UCSD-AML1 (cell line): ENCODE measurements around the gene SPTLC3.
A peak's percentile ranks its signal among the peaks of the same experiment; 100 is the strongest.

Experiments
- DNase-seq: peaks from one replicate; lab custom pipeline; 2025; ENCODE audit not compliant: unreplicated experiment; lab: John Stamatoyannopoulos, UW

The SPTLC3 gene

DNA sequence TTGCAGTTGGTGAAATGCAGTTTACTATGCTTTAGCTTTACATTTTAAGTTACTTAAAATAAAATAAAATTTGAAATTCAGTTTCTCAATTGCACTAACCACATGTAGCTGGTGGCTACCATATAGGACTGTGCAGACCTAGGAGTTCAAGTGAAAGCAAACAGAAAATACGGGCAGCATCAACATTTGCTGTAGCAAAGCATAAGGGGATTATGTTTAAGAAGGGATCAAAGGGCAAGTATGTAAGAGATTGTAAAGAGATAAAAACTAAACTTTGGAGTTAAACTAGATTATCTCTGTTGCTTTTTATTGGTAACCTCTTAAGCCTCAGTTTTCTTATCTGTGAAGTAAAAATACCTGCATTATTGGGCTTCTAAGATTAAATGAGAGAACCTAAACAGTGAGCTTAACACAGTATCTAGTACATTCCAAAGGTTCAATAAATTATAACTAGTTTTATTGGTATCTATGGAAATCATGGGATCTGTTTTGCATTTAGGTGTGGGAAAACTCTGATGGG lies 81.2 kb downstream of the SPTLC3 start:
- no peak for DNase-seq

DNA sequence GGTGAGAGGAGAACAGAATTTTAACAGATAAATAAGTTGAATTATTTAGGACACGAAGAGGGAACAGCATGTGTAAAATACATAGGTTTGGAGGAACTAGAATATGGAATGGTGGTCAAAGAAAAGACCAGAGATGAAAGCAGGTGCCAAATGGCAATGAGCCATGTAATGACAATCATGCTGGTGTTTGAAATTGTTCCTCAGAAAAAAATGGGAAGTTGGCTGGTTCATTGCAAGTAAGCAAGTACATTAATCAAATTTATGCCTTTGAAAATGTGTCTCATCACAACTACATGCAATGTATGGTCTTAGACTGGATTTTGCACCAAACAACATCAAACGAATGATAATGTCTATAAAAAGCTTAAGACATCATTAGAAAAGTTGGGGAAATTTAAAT lies 83.3 kb downstream of the SPTLC3 start:
- no peak for DNase-seq

DNA sequence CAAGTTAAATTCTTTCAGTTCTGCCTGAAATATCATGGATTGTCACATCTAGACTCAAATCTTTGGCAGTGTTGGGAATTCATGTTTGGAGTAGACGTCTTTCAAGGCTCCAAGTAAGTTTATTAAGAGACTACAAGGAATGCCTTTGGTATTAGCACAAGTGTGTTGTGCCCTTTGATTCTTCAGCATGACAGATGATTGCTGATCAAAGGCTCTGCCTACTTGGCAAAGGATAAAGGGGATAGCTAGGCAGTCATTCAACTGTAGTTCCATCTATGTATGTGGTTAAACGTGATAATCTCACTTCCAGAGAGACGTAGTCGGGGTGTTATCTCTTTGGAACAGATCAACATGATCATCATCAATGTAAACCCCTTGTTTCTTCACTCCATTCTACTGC lies 86.2 kb downstream of the SPTLC3 start:
- DNase-seq = no peak

DNA sequence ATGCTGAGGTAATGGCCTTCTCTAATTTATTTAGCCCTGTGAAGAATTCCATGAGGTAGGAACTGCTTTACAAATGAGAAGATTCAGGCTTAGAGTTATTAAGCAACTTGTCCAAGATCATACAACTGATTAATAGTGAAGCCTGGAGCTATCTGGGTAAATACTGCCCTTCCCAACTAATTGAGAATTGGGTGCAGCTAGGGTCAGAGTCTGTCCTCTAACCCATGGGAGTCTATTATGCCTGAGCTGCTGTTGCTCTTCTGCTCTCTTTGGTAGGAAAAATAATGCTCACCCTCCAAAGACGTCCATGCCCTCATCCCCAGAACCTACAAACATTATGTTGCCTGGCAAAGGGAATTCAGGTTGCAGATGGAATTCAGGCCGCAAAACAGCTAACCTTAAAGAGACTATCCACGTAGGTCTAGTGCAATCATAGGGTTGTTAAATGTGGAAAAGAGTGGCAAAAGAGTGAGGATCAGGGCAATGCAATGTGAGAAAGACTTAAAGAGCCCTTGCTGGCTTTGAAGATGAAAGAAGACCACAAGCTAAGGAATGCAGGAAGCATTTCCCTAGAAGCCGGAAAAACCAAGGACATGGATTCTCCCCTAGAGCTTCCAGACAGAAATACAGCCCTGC lies 90.1 kb downstream of the SPTLC3 start:
- no peak for DNase-seq

DNA sequence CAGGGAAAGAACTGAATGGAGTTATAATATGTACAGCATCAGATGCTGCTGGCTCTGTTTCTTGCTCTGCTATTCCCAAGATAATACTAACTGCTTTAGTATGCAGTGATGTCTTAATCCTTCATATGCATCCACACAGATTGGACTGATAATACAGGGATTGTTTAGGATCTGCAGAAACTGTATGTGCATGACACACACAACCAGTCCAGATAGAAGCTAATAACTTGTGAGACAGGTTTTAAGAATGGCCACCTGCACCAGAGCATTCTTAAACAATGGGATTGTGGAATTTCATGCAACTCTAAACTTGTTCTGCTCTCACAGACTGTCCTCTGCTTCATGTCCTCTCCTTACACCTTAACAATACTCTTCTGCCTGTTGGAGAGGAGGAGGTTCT lies 90.9 kb downstream of the SPTLC3 start:
- DNase-seq = no peak

DNA sequence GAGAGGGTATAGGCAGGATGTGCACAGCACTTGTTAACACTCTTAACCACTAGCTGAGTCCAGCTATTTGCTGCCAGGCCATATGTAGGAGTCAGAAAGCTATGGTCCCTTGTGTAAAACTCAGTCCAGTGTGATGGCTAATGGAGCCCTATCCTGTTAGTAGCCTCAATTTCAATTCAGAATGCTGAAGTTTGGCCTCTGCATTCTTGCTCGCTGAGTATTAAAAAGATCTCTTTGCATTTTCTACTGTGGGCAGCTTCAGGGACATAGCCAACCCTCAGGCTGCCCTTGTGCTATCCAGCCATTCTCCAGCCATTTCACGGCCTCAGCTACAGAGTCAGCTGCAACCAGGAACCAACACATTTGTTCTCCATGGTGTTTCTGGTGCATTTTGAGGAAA lies 92.5 kb downstream of the SPTLC3 start:
- no peak for DNase-seq

DNA sequence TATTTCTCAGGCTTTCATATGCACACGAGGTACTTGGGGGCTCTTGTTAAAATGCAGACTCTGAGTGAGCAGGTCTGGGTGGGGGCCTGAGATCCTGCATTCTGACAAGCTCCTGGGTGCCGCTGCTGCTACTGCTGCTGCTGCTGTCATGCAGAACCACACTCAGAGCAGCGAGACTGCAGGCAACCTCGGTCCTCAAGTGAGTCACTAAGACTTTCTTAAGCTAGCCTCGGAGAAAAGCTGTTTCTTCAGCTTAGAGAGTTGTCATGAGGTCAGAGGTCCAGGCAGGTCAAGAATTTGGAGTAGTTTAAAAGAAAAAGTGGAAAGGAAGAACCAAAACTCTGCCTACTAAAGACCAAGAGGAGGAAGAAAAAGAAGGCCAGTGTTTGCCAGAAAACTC lies 92.9 kb downstream of the SPTLC3 start:
- DNase-seq = no peak

DNA sequence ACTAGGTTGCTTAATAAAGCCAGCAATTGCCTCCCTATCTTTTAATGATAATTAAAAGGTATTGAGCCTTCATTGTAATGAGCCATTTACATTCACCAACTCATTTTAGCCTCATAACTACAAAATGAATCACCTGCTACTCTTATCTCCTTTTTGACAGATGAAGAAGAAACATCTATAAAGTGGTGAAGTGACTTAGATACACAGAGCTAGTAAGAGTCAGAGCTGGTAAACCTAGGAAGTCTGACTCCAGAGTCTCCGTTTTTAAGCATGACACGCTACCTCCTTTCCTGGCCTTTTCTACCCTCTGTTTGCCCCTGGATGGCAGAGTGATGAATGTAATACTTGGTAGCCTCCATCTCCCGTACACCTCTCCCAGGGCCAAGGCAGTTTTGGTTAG lies 93.5 kb downstream of the SPTLC3 start:
- no peak for DNase-seq

DNA sequence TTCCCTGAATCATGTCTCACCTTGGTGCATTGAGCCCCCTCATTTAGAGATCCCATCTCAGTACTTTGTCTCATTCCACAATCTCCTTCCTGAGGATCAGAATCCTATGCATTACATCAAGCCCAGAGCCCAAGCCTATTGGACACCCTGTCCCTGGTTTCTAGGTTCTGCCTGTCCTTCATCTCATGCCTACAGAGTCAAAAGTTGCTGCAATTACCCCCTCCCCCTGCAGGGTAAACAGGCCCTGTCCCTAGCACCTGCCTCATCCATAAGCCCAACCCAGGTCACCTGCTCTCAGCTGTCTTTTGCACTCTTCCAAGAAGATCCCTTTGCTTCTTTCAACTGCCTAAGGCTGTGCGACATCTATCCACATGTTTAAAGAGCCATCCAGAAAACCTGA lies 93.9 kb downstream of the SPTLC3 start:
- DNase-seq = no peak

DNA sequence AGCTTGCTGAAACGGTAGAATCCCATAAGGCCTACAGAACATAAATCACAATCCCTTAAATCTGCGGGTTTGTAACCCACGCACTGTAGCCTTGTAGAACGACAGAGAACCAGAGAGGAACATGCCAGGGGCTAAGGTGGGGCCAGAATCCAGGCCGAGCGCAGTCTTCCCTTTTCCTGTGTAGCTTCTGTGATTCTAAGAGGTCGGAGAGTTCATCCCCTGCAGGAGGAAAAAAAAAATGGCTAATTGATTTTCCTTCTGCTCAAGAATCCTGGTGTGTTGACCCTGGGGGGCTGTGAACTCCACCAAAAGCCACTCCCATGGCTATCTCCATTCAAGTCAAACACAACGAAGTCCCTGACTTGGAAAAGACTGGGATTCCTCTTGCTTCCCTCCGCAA lies 96.3 kb downstream of the SPTLC3 start:
- no peak for DNase-seq

DNA sequence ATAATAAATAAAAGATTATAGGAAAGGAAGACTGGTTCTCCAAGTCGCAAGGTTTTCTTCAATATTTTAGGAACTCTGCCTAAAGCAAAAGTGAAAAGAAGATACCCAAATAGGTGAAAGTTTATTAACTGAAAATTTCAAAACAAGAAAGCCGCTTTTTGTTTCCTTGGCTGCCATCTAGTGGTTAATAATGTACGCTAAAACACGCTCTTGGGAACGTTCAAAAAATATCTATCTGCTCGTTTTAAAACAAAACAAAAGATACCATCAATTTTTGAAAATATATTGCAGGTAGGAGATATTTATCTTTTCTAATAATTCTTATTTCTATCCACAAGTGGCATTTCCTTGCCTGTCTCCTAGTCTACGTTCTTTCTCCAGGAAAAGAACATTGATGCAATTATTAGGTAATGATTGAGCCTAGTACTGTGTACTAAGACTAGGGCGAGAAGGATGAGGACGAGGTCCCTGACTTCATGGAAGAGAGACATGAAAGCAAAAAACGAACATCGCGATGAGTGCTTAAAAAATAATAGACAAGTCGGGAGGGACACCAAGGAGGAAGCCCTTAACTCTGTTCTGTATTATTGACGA lies 97.2 kb downstream of the SPTLC3 start:
- no peak for DNase-seq

DNA sequence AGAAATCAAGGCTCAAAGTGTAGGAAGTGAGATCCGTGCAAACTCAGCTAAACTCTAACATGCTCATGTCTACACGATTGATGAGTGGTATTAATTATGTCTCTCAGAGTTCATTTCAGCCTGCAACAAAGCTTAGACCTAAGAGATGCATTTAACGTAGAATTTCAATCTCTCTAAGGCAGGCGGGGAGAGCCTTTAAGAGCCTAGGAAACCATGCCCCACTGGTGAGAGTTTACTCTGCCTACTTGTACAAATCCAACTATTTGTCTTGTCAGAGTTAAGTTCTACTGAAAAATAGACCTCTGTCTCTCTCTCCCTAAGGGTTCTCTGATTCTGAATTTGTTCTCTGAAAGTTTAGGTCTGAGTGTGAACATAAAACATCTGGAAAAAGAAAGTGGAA lies 100.9 kb downstream of the SPTLC3 start:
- no peak for DNase-seq

DNA sequence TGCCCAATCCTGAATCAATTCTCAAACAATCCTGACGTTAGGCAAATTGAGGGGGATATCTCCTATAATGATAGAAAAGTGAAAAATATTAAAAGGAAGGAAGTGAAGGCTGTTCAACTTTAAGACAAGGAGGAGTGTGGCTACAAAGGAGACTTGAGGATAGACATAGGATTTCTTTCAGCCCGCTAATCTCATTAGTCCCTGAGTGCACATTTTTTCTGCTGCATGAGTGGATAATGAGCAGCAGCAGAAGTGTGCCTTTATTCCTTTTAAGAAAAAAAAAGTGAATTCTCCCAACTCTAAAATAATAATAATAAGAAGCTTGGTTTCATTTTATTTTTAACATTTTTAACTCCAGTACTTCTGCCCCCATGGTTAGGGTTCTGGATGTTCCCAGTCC lies 102.0 kb downstream of the SPTLC3 start:
- DNase-seq = no peak

DNA sequence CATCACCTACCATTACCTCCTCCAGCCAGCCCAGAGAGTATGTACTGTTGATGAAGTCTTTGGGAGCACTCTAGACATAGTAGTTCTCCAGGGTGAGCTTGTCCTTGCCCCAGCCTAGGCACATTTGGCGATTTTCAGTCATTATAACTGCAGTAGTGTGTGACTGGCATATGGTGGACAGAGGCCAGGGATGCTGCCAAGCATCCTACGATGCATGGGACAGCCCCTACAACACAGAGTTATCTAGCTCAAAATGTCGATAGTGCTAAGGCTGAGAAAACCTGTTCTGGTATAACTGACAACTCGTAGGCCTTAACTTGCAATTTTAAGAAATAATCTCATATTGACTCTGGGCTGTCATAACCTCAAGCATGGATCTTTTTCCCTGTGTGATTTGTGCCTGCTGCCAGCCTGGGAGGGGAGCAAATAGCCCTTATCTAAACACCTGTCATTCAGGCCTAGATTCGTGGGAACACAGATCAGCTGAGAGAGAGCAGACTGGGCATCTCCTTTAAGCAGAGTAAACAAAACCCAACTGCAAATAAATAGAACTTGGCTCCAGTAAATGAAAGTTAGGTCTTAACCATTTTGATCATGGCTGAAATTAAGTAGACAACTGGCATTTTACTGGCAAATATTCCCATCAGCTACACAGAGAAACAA lies 102.6 kb downstream of the SPTLC3 start:
- no peak for DNase-seq

DNA sequence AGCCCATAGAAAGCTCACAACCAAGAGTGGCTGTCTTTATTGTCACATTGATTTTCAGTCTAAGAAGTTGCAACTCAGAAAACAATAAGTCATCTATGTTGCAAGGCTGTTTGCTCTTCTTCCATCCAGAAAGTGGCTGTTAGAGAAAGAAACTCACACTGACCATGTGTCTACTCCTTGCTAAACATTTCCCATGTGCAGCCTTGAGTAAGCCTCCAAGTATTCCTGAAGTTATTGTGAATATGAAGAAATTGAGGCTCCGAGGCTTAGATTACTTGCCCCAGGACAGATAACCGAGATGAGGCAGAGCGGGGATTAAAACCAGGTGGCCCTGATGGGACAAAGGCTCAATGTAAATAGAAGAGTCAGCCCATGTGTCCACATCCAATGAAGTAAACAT lies 105.0 kb downstream of the SPTLC3 start:
- no peak for DNase-seq

DNA sequence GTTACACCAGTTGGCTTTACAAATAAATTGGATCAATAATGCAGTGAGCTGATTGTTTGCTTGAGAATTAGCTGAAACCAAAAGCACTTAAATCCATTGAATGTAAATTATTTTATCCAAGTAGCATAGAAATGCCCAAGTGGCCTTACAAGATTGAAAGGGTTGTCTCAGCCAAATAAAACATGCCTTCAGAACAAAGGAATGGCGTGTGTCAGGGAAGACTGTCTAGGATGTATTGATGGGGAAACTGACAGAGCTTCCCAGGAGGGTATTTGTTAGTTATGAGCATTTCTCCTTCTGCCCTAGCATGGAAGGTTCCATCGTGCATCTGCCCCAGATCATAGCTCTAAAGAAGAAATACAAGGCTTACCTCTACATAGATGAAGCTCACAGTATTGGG lies 108.4 kb downstream of the SPTLC3 start:
- no peak for DNase-seq

DNA sequence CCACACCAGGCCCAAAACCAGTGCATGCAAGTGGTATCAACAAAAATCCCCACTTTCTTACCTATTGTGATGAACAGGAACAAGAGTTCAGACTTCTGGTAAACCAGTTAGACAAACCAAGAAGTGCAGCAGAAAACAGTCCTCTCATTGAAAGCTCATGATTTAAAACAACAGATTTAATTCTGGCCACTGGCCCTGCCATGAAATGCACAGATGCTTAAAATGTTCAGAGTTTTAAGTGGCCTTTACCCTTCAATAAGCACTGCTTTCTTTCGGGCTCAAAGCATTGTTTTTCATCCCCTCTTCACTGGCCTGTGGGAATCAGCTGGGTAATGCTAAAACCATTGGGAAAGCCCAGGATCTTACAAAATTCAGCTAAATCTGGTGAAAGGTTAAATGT lies 109.9 kb downstream of the SPTLC3 start:
- no peak for DNase-seq

DNA sequence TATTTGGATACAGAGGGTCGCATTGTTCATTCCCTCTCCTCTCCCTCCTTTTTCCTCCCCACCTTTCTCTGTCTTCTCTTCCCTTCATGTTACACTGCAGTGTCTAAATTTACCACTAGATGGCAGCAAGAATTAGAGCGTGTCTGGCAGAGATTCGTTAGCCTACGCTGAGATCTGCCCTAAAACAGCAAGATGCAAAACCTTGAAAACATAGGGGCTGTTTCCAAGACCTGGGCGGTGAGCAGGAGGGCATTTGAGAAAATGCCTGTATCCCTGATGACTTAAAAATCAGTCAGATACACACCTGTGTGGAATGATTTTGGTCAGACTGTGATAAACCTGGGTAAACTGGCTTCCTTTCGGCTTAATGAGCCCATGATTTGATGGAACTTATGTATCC lies 110.8 kb downstream of the SPTLC3 start:
- DNase-seq = peak; percentile 11

DNA sequence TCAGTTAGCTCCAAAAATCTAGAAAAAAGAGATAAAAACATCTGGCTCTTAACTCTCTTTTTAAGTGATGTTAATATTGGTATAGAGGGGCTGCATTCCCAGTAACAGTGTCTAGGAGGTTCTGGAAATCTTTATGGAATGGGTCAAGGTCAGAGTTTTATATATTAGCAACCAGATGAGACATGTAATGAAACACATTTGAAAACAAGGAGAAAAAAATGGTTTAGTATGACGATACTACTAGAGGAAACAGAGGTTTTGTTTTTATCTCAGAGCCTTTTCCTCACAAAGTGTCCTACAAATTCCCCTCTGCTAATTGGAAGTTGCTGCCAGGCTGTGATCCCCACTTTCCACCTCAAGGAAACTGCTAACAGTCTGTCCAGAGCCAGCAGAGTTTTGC lies 111.7 kb downstream of the SPTLC3 start:
- DNase-seq = no peak

DNA sequence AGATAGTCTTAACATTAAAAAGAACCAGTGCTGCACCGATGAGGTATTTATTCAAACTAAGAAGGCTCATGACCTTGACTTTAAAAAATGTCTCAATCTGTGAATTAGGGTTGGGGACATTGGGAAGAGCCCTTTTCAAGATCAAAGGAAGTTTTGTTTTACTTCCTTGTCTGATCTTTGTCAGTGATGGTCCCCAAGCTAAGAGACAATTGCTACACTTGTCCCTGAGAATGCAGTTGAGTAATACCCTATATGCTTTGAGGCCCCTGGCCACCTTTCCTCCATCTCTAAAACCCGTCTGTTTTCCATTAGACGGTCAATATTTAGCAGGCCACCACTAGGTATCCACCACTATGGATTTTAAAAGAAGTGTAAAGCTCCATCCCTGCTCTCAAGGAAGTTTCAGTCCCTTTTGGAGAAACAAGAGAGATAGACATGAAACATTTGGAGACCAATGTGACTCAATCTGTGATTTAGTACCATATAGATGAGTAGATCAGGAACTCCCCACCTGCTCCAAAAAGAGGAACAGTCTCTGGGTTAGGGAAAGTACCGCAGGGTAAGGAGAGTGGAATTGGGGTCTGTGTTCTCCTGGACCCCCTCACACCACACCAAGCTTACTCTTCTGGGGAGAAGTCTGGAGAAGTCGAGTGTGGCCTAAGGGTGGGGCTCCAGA lies 113.2 kb downstream of the SPTLC3 start:
- DNase-seq = no peak

DNA sequence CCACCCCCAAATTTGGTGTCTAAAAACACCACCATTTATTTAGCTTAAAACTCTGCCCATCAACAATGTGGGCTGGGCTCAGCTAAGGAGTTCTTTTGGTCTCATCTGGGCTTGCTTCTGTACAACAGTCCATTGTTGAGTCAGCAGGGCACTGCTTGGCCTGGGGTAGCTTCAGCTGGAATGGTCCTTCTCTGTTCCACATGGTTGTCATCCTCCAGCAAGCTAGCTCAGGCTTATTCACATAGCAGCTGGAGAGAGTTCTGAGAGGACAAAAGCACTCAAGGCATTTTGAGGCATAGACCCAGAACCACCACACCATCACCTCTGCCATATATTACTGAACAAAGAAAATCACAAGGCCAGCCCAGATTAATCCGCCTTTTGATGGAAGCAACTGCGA lies 116.7 kb downstream of the SPTLC3 start:
- DNase-seq = no peak

DNA sequence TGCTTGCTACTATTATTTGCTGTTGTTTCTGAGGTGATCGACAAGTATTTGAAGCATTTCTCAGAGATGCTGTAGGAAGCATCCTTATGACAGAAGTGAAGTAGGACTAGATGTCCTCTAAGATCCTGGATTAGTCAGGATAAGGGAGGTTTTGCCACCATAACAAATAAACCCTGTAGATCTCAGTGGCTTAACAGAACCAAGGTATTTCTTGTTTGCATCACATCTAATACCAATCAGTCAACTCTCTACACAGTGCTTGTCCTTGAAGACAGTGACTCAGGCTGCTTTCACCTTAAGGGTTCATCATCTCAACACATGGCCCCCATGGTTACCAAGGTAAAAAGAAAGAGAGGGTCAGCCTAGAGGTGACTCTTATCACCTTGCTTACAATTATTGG lies 119.4 kb downstream of the SPTLC3 start:
- no peak for DNase-seq
